Spleen (tissue), 11 donors: Measurements from ENCODE around the gene RAB11B. TPM values are rescaled to one million over a fixed set of nuclear protein-coding genes. Genes with fewer than 3 reads are reported as not detected.
A peak's percentile ranks its signal among the peaks of the same experiment; 100 is the strongest.

Source experiments
- DNase-seq: peaks from one replicate; pipeline ENCODE4 v3.0.0-alpha.2; 2020
- H3K27ac ChIP-seq, 8 donors: fragments of 200-600 bp; sonication (generic) in 7 of 8; 1 replicate in 4 of 8; 2 replicates in 4 of 8; pipeline versions ENCODE4 v1.5.0 to v1.8.0; 2016 to 2021; ENCODE audit warnings: inconsistent platforms in 4 of 8, mild to moderate bottlenecking in 4 of 8, moderate library complexity in 1 of 8
- H3K27me3 ChIP-seq, 7 donors: fragments of 200-600 bp; sonication (generic) in 6 of 7; replicated peaks in 1 of 7; 1 replicate in 4 of 7; 2 replicates in 3 of 7; pipeline versions ENCODE4 v1.5.0 to v1.8.0; 2016 to 2021; ENCODE audit warnings: inconsistent platforms in 3 of 7, mild to moderate bottlenecking in 1 of 7
- H3K36me3 ChIP-seq, 6 donors: fragments of 200-600 bp; sonication (generic) in 5 of 6; 1 replicate in 4 of 6; 2 replicates in 2 of 6; pipeline versions ENCODE4 v1.5.0 to v1.8.0; 2016 to 2021; ENCODE audit warnings: inconsistent platforms in 2 of 6
- H3K4me1 ChIP-seq, 6 donors: fragments of 200-600 bp; sonication (generic) in 5 of 6; 1 replicate in 3 of 6; 2 replicates in 3 of 6; pipeline versions ENCODE4 v1.5.0 to v1.8.0; 2016 to 2021; ENCODE audit warnings: inconsistent platforms in 3 of 6
- H3K4me3 ChIP-seq, 8 donors: fragments of 200-600 bp; sonication (generic) in 7 of 8; 1 replicate in 4 of 8; 2 replicates in 4 of 8; pipeline versions ENCODE4 v1.5.0 to v1.8.0; 2016 to 2021; ENCODE audit warnings: inconsistent platforms in 4 of 8, mild to moderate bottlenecking in 4 of 8, moderate library complexity in 2 of 8
- H3K9me3 ChIP-seq, 8 donors: fragments of 200-600 bp; sonication (generic) in 7 of 8; 1 replicate in 4 of 8; 2 replicates in 4 of 8; pipeline versions ENCODE4 v1.5.0 to v1.8.0; 2016 to 2021; ENCODE audit warnings: inconsistent platforms in 4 of 8
- CTCF ChIP-seq, 11 experiments: fragments of 200-600 bp in 7 of 11; fragments of 450-650 bp in 4 of 11; sonication (generic) in 4 of 11; IDR thresholded peaks in 8 of 11; conservative IDR thresholded peaks in 3 of 11; 1 replicate in 7 of 11; 2 replicates in 4 of 11; pipeline versions ENCODE4 v1.4.0 to v1.8.0; 2016 to 2021; ENCODE audit warnings: antibody characterized with exemption in 11 of 11, inconsistent platforms in 4 of 11, mild to moderate bottlenecking in 1 of 11
- POLR2A ChIP-seq, 3 donors: fragments of 450-650 bp; IDR thresholded peaks; one replicate each; pipeline ENCODE4 v1.5.1; 2017; ENCODE audit warnings: antibody characterized with exemption in 3 of 3, mild to moderate bottlenecking in 1 of 3
- POLR2AphosphoS5 ChIP-seq, 3 donors: sonication (generic); formaldehyde crosslinking; IDR thresholded peaks; one replicate each; pipeline ENCODE4 v1.5.1; 2017; ENCODE audit warnings: antibody characterized with exemption in 3 of 3
- WGBS, 5 donors: extraction: QIAGEN DNeasy Blood & Tissue Kit in 3 of 5; methylation state at CpG; one replicate each; pipeline versions ENCODE4 v1.1.5 to v1.1.7; 2013 to 2018; 5-methylcytosine and 5-hydroxymethylcytosine counted together
- intact Hi-C: fragments of 100-400 bp; cut with DNase I; formaldehyde crosslinking; loops from one replicate; pipeline ENCODE4 v1.15.0; 2023; ENCODE audit warnings: low total_unique reads
- microRNA-seq, 3 donors: library from miRNA; unstranded; fragments of <30 nt; microRNA quantifications; one replicate each; pipeline versions ENCODE4 to v1.1.0, GENCODE V29; 2019 to 2020
- polyA plus RNA-seq, 3 donors: library from polyadenylated mRNA; stranded (reverse); fragments of 200-250 nt; gene quantifications; one replicate each; pipeline ENCODE4 v1.2.1, GENCODE V29; 2013
- small RNA-seq, 4 donors: library from RNA; depleted of rRNA; stranded (forward); fragments of <200 nt; gene quantifications; one replicate each; pipeline ENCODE3, GENCODE V24; 2016
- total RNA-seq, 7 donors: library from RNA; depleted of rRNA in 3 of 7; stranded (reverse); fragments of >200 nt in 3 of 7; fragmentation: NEBNext Ultra II Directional in 4 of 7; extraction: Animal tissue kit (Norgen Biotek cat#: 25700) in 4 of 7; gene quantifications; one replicate each; pipeline versions ENCODE4 v1.1.0 to v1.2.1, GENCODE V29; 2016 to 2021
- donor health status: healthy with polysubstance abuse.
- donor health status: DM: no; HTN: no; CAD: no; lungs with moderate emphysema.
- donor health status: DM: no; HTN: no; CAD: no.
- donor health status: Bipolar disorder and iron deficiency.
- donor health status: healthy.
- donor health status: DM: no; HTN: no; CAD: no.
- donor health status: DM: yes; HTN: yes; CAD: no.

Gene RAB11B
- total and polyA plus RNA-seq, 10 donors = 42.0 to 114 (median 84.7) TPM

- 55 to 66% (median 61%) methylated on average over 3 of the region's 3 CpGs for WGBS, 5 donors
- Histone ChIP-seq H3K27ac (peak overlapping the region in 4 of 8 donors; percentile 12 to 67 (median 22)), H3K9me3 (no peaks in the 10 kb centered on the region), H3K36me3 (peaks cover 0 to 67% (median 22%) of the 10 kb centered on the region in 6 donors), H3K4me3 (no peak overlapping the region), H3K27me3 (no peaks in the 10 kb centered on the region), H3K4me1 (peaks cover 55 to 98% (median 90%) of the 10 kb centered on the region in 6 donors)
- no peak for DNase-seq
- TF ChIP-seq POLR2AphosphoS5 (IDR thresholded peaks at IDR 0.05) (no peak), CTCF (IDR thresholded peaks at IDR 0.05 in 8 of 11, conservative IDR thresholded peaks at IDR 0.05 in 3 of 11) (no peak)
- intact Hi-C loops = no loop called here
Observed at GRCh38 chr19:8451885-8452284, 61.7 kb downstream of the RAB11B start.

- no peak overlapping the region for H3K4me3 ChIP-seq
- H3K27me3 ChIP-seq = no peaks in the 10 kb centered on the region
- peak overlapping the region in 5 of 8 donors; percentile 13 to 67 (median 31) for H3K27ac ChIP-seq
- TF ChIP-seq CTCF (IDR thresholded peaks at IDR 0.05 in 8 of 11, conservative IDR thresholded peaks at IDR 0.05 in 3 of 11) (no peak), POLR2AphosphoS5 (IDR thresholded peaks at IDR 0.05) (no peak), POLR2A (IDR thresholded peaks at IDR 0.05) (no peak)
- no peak for DNase-seq
- 52 to 76% (median 65%) methylated on average over 4 of the region's 4 CpGs for WGBS, 5 donors
- intact Hi-C loops = no loop called here
- peaks cover 48 to 98% (median 87%) of the 10 kb centered on the region in 6 donors for H3K4me1 ChIP-seq
- H3K36me3 ChIP-seq = peaks cover 0 to 67% (median 28%) of the 10 kb centered on the region in 6 donors
- H3K9me3 ChIP-seq = no peaks in the 10 kb centered on the region
Observed at GRCh38 chr19:8452446-8453123, 62.4 kb downstream of the RAB11B start.

- H3K27me3 ChIP-seq = no peaks in the 10 kb centered on the region
- 73 to 87% (median 82%) methylated on average over 3 to 6 of the region's 6 CpGs for WGBS, 5 donors
- intact Hi-C loops = no loop called here
- no peak for TF ChIP-seq POLR2A (IDR thresholded peaks at IDR 0.05)
- TF ChIP-seq POLR2AphosphoS5 (IDR thresholded peaks at IDR 0.05) = no peak
- no peak for TF ChIP-seq CTCF (IDR thresholded peaks at IDR 0.05 in 8 of 11, conservative IDR thresholded peaks at IDR 0.05 in 3 of 11)
- DNase-seq = no peak
- no peaks in the 10 kb centered on the region for H3K9me3 ChIP-seq
- peak overlapping the region in 6 of 8 donors; percentile 4 to 67 (median 34) for H3K27ac ChIP-seq
- peaks cover 49 to 98% (median 87%) of the 10 kb centered on the region in 6 donors for H3K4me1 ChIP-seq
- no peak overlapping the region for H3K4me3 ChIP-seq
- peaks cover 0 to 71% (median 30%) of the 10 kb centered on the region in 6 donors for H3K36me3 ChIP-seq
Observed at GRCh38 chr19:8453616-8454015, 63.5 kb downstream of the RAB11B start.

Small RNA genes within 50 kb of the gene (microRNA-seq; reads per million reads assigned to microRNA genes)
- gene MIR4999 = 6.9 to 8.2 (median 7.7) reads per million in 3 donors

Small RNA genes within 50 kb of the gene (small RNA-seq; reads per million reads assigned to genes)
- gene MIR4999 = 0 to 0.30 (median 0.18) reads per million in 4 donors

Other genes with a start within 250 kb of the RAB11B start
- gene FBN3, start 240.8 kb upstream of the RAB11B start, total RNA-seq = not detected
- gene FBN3, start 240.8 kb upstream of the RAB11B start, polyA plus RNA-seq = under 1 TPM in 1 of 3 donors, not detected in 2; 0.02 TPM
- gene CERS4, start 181.0 kb upstream of the RAB11B start, total RNA-seq = 10 to 100 TPM; 27.7 to 46.3 (median 40.7) TPM
- gene CERS4, start 181.0 kb upstream of the RAB11B start, polyA plus RNA-seq = 10 to 100 TPM; 43.2 to 49.2 (median 44.1) TPM
- gene CD320, start 82.0 kb upstream of the RAB11B start, total RNA-seq = 100 to 1,000 TPM in 1 of 7 donors, 10 to 100 TPM in 6; 35.8 to 131 (median 73.3) TPM
- 10 to 100 TPM; 26.6 to 34.3 (median 28.1) TPM for gene CD320, start 82.0 kb upstream of the RAB11B start, polyA plus RNA-seq
- gene NDUFA7, start 69.0 kb upstream of the RAB11B start, total RNA-seq = 10 to 100 TPM; 14.6 to 43.2 (median 28.0) TPM
- gene NDUFA7, start 69.0 kb upstream of the RAB11B start, polyA plus RNA-seq = 100 to 1,000 TPM in 1 of 3 donors, 10 to 100 TPM in 2; 95.1 to 131 (median 99.6) TPM
- gene RPS28, start 68.9 kb upstream of the RAB11B start, total RNA-seq = 1,000 to 10,000 TPM in 4 of 7 donors, 100 to 1,000 TPM in 3; 356 to 1,972 (median 1,411) TPM
- 1,000 to 10,000 TPM; 1,207 to 2,442 (median 2,131) TPM for gene RPS28, start 68.9 kb upstream of the RAB11B start, polyA plus RNA-seq
- 10 to 100 TPM; 42.2 to 84.6 (median 54.6) TPM for gene KANK3, start 47.1 kb upstream of the RAB11B start, total RNA-seq
- gene KANK3, start 47.1 kb upstream of the RAB11B start, polyA plus RNA-seq = 10 to 100 TPM; 14.0 to 66.7 (median 50.3) TPM
- 10 to 100 TPM in 4 of 7 donors, 1 to 10 TPM in 3; 1.8 to 28.3 (median 11.8) TPM for gene ANGPTL4, start 26.2 kb upstream of the RAB11B start, total RNA-seq
- gene ANGPTL4, start 26.2 kb upstream of the RAB11B start, polyA plus RNA-seq = 1 to 10 TPM; 7.4 to 8.5 (median 7.8) TPM
- gene MARCHF2, start 22.9 kb downstream of the RAB11B start, total RNA-seq = 100 to 1,000 TPM in 3 of 7 donors, 10 to 100 TPM in 4; 52.1 to 212 (median 81.1) TPM
- 10 to 100 TPM; 33.4 to 42.8 (median 36.2) TPM for gene MARCHF2, start 22.9 kb downstream of the RAB11B start, polyA plus RNA-seq
- 100 to 1,000 TPM; 105 to 229 (median 147) TPM for gene HNRNPM, start 54.6 kb downstream of the RAB11B start, total RNA-seq
- gene HNRNPM, start 54.6 kb downstream of the RAB11B start, polyA plus RNA-seq = 100 to 1,000 TPM in 1 of 3 donors, 10 to 100 TPM in 2; 77.1 to 153 (median 79.9) TPM
- 10 to 100 TPM in 6 of 7 donors, 1 to 10 TPM in 1; 7.1 to 36.5 (median 15.1) TPM for gene PRAM1, start 112.3 kb downstream of the RAB11B start, total RNA-seq
- 10 to 100 TPM in 2 of 3 donors, 1 to 10 TPM in 1; 2.4 to 23.0 (median 22.0) TPM for gene PRAM1, start 112.3 kb downstream of the RAB11B start, polyA plus RNA-seq
- gene ZNF414, start 123.8 kb downstream of the RAB11B start, total RNA-seq = 10 to 100 TPM; 12.0 to 31.0 (median 26.6) TPM
- 10 to 100 TPM; 12.7 to 31.7 (median 15.8) TPM for gene ZNF414, start 123.8 kb downstream of the RAB11B start, polyA plus RNA-seq
- gene MYO1F, start 187.1 kb downstream of the RAB11B start, total RNA-seq = 100 to 1,000 TPM; 167 to 423 (median 234) TPM
- gene MYO1F, start 187.1 kb downstream of the RAB11B start, polyA plus RNA-seq = 10 to 100 TPM; 22.1 to 88.8 (median 55.0) TPM
- gene ADAMTS10, start 220.4 kb downstream of the RAB11B start, total RNA-seq = 10 to 100 TPM in 6 of 7 donors, 1 to 10 TPM in 1; 9.2 to 33.8 (median 20.2) TPM
- gene ADAMTS10, start 220.4 kb downstream of the RAB11B start, polyA plus RNA-seq = 10 to 100 TPM in 2 of 3 donors, 1 to 10 TPM in 1; 7.8 to 22.4 (median 10.5) TPM
- gene NFILZ, start 240.3 kb downstream of the RAB11B start, total RNA-seq = not detected
- not detected for gene NFILZ, start 240.3 kb downstream of the RAB11B start, polyA plus RNA-seq